ENCODE measurements around the gene IFT43. TPM values are rescaled to one million over a fixed set of nuclear protein-coding genes. Genes with fewer than 3 reads are reported as not detected.

The IFT43 gene
- total RNA-seq, 2 experiments from 2014 or later, result 9.8 to 10.8 TPM

DNA sequence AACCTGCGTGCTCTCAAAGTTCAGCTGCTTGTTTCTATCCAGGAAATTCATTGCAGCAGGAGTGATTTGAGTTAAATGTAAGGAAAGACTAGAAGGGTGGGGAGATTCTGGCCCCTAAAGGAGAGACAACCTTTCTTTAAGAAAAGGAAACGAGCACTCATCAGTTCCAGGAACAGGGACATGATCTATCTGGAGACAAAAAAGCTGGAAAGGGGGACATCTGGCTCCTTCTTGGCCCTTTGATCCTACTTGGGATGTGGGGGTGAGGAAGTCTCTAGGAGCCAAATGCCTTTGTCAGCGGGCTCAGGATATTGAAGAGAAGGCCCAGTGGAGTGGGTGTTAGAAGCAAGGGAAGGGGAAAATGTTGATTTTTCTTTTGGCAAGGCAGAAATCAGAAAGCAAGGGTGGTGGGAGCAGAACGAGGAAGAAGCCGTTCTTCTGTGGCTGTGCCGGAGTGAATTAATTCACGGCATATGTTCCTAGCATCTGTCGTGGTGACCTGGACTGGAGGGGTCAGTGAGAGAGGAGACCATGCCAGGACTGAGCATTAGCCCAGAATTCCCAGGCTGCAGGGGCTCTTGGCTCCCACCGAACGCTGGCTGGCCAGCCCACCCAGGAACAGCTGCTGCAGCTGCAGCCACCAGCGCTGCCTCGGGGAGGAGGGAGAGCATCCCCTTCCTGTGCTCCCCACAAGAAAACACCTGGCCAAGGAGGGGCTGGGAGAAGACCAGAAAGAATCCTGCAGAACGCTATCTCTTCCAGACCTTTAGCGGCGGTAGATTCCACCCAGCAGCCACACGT, 103.4 kb downstream of the IFT43 start:
- Mint-ChIP-seq H3K4me1 (ENCODE audit: low read depth) (no peaks in the 10 kb centered on the region), H3K9me3 (no peaks in the 10 kb centered on the region), H3K27ac (no peak overlapping the region), H3K27me3 (ENCODE audit: low read depth) (no peaks in the 10 kb centered on the region), H3K4me3 (no peak overlapping the region), H3K36me3 (ENCODE audit: low read depth) (no peaks in the 10 kb centered on the region)
- CTCF ChIA-PET, result interaction anchor here (1.6 kb wide), 1 partner anchor 264 kb away, joined by 3 read pairs; no protein-coding TSS in a partner anchor
- intact Hi-C loops (cut with micrococcal nuclease), result no loop called here
- DNase-seq, result no peak

DNA sequence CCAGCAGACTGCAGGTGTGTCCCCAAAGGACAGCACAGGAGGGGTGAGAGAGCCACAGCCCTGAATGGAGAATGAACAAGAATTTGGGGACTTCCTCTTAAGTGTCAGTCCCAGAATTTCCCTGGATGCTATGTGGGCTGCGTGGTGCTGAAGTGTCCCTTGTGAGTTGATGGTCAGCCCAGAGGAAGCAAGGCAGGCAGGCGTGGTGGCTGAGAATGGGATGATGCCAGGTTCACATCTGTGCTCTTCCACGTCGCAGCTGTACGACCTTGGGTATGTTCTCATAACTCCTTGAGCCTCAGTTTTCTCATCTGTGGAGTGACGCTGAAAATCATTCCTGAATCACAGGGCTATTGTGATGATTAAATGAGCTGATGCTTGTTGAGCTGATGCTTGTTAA, 104.0 kb downstream of the IFT43 start:
- Mint-ChIP-seq H3K4me1 (ENCODE audit: low read depth) (no peaks in the 10 kb centered on the region), H3K36me3 (ENCODE audit: low read depth) (no peaks in the 10 kb centered on the region), H3K27me3 (ENCODE audit: low read depth) (no peaks in the 10 kb centered on the region), H3K9me3 (no peaks in the 10 kb centered on the region), H3K27ac (no peak overlapping the region), H3K4me3 (no peak overlapping the region)
- CTCF ChIA-PET, result interaction anchor here (1.6 kb wide), 1 partner anchor 263 kb away, joined by 3 read pairs; no protein-coding TSS in a partner anchor
- intact Hi-C loops (cut with micrococcal nuclease), result no loop called here
- no peak for DNase-seq

DNA sequence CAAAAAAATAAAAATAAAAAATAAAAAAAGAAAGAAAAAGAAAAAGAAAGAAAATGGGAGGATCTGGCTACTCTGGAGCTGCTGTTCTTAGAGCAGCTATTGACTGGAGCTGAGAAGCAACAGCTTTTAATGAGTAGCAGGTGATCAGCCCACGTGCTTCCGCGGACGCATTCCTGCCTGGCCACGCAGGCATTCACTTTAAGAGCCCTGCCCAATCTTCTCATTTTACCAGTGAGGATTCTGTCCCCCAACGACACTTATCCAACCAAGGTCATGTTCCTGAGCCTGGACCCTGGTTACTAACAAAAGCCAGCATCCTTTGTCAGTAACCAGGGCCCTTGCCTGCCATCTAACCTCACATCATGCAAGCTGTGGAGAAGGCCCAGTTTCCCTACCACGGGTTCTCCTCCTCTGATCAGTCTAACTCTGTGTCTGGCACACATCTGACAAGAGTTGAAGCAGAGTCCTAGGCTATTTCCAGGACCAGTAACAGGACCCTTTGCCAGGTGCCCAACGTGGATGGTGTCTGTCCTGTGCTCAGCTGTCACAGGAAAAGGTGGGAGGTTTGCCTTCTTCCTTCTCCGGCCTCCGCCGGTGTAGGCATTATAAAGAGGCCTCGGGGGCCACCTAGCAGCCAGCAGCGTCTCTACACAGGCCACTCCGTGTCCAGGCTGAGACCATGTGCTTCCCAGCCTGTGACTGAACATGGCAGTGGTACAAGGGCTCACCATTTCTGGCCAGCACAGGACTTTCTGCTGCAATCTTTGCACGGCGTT, 105.2 kb downstream of the IFT43 start:
- no peaks in the 10 kb centered on the region for H3K9me3 Mint-ChIP-seq
- H3K4me3 Mint-ChIP-seq, result no peak overlapping the region
- H3K36me3 Mint-ChIP-seq (ENCODE audit: low read depth), result no peaks in the 10 kb centered on the region
- no peak overlapping the region for H3K27ac Mint-ChIP-seq
- no peaks in the 10 kb centered on the region for H3K4me1 Mint-ChIP-seq (ENCODE audit: low read depth)
- no peak for DNase-seq
- CTCF ChIA-PET, result no interaction called here
- H3K27me3 Mint-ChIP-seq (ENCODE audit: low read depth), result no peaks in the 10 kb centered on the region
- intact Hi-C loops (cut with micrococcal nuclease), result no loop called here

DNA sequence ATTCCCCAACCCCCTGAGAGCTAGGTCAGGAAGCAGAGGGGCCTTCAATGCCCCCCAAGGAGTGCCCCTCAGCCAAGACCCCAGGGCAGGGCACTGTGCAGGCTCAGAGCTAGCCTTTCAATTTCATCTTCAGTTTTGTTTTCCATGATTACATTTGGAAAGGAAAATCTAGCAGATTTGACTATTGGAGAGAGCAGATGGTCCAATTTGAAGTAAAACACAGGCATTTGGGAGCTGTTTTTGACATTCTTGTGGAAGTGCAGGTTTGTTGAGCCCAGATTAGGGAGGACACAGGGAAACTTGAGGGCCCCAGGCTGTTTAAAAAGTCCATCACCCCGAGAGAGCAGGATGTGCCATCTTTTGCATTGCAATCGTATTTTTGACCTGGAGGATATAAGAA, 107.5 kb downstream of the IFT43 start:
- no peak overlapping the region for H3K27ac Mint-ChIP-seq
- DNase-seq, result no peak
- H3K27me3 Mint-ChIP-seq (ENCODE audit: low read depth), result no peaks in the 10 kb centered on the region
- H3K4me3 Mint-ChIP-seq, result no peak overlapping the region
- CTCF ChIA-PET, result no interaction called here
- no peaks in the 10 kb centered on the region for H3K9me3 Mint-ChIP-seq
- no peaks in the 10 kb centered on the region for H3K4me1 Mint-ChIP-seq (ENCODE audit: low read depth)
- no peaks in the 10 kb centered on the region for H3K36me3 Mint-ChIP-seq (ENCODE audit: low read depth)
- intact Hi-C loops (cut with micrococcal nuclease), result no loop called here

DNA sequence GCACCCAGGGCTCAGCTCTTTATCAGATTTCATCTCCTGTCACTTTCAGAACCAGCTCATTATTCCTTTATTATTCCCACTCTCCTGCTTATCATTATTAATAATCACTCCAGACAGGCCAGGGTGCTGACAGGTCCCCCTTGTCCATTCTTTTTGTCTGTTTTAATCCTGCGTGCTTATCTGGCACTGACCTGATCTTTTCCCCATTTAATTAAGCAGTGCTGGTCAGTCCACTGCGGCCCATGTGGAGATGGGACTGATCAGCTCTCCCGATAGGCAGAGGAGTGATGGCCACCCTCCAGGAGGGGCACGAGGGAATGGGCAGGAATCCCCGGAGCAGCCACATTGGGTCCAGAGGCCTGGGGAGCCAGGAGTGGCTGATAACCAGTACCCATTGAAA, 110.7 kb downstream of the IFT43 start:
- CTCF ChIA-PET, result interaction anchor here (1.1 to 1.4 kb wide), 2 partner anchors 46 to 242 kb away, joined by 3 to 4 read pairs; no protein-coding TSS in a partner anchor

DNA sequence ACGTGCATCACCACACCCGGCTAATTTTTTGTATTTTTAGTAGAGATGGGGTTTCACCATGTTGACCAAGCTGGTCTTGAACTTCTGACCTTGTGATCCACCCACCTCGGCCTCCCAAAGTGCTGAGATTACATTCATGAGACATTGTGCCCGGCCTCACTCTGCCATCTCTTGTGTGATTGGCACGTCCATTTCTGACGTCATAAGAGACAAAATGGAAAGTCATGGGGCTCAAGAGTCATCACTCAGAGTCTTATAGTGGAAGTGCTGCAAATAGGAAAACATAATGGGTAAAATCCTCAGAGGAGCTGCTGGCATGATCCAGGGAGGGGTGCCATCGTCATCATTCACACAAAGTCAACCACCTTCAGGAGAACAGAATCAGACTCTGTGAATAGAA, 112.0 kb downstream of the IFT43 start:
- CTCF ChIA-PET, result interaction anchor here (1.0 kb wide), 1 partner anchor 550 kb away, joined by 3 read pairs; no protein-coding TSS in a partner anchor
- intact Hi-C loops (cut with micrococcal nuclease), result no loop called here
- no peak overlapping the region for H3K4me3 Mint-ChIP-seq
- no peak for DNase-seq
- H3K36me3 Mint-ChIP-seq (ENCODE audit: low read depth), result no peaks in the 10 kb centered on the region
- H3K9me3 Mint-ChIP-seq, result no peaks in the 10 kb centered on the region
- peaks cover 2% of the 10 kb centered on the region for H3K27me3 Mint-ChIP-seq (ENCODE audit: low read depth)
- H3K27ac Mint-ChIP-seq, result no peak overlapping the region
- H3K4me1 Mint-ChIP-seq (ENCODE audit: low read depth), result no peaks in the 10 kb centered on the region

More for the DNA sequence above, 110.7 kb downstream of the IFT43 start:
- DNase-seq, result no peak
- H3K27ac Mint-ChIP-seq, result no peak overlapping the region
- no peaks in the 10 kb centered on the region for H3K36me3 Mint-ChIP-seq (ENCODE audit: low read depth)
- intact Hi-C loops (cut with micrococcal nuclease), result no loop called here
- H3K4me1 Mint-ChIP-seq (ENCODE audit: low read depth), result no peaks in the 10 kb centered on the region
- H3K9me3 Mint-ChIP-seq, result no peaks in the 10 kb centered on the region
- H3K4me3 Mint-ChIP-seq, result no peak overlapping the region
- H3K27me3 Mint-ChIP-seq (ENCODE audit: low read depth), result peaks cover 2% of the 10 kb centered on the region

DNA sequence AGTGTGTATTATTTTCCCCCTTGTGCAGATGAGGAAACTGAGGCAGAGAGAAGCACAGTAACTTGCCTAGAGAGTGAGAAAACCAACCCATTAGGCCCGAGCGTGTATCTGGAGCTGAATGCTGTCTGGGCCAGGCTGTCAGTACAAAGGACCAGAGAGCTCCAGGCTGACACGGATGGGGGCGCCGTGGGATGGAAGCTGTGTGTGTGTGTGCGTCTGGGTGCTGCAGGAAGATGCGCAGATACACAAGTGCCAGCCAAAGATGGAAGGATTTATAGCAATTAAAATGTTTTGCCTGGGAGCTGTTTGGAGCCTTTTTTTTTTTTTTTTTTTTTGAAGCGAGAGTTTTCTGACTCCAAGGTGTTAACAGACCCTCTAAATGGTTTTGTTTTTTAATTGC, 112.5 kb downstream of the IFT43 start:
- no peaks in the 10 kb centered on the region for H3K9me3 Mint-ChIP-seq
- H3K27me3 Mint-ChIP-seq (ENCODE audit: low read depth), result peaks cover 4% of the 10 kb centered on the region
- intact Hi-C loops (cut with micrococcal nuclease), result no loop called here
- H3K4me1 Mint-ChIP-seq (ENCODE audit: low read depth), result no peaks in the 10 kb centered on the region
- no peak overlapping the region for H3K4me3 Mint-ChIP-seq
- H3K27ac Mint-ChIP-seq, result no peak overlapping the region
- no peaks in the 10 kb centered on the region for H3K36me3 Mint-ChIP-seq (ENCODE audit: low read depth)
- CTCF ChIA-PET, result interaction anchor here (1.0 kb wide), 1 partner anchor 550 kb away, joined by 3 read pairs; no protein-coding TSS in a partner anchor
- no peak for DNase-seq

DNA sequence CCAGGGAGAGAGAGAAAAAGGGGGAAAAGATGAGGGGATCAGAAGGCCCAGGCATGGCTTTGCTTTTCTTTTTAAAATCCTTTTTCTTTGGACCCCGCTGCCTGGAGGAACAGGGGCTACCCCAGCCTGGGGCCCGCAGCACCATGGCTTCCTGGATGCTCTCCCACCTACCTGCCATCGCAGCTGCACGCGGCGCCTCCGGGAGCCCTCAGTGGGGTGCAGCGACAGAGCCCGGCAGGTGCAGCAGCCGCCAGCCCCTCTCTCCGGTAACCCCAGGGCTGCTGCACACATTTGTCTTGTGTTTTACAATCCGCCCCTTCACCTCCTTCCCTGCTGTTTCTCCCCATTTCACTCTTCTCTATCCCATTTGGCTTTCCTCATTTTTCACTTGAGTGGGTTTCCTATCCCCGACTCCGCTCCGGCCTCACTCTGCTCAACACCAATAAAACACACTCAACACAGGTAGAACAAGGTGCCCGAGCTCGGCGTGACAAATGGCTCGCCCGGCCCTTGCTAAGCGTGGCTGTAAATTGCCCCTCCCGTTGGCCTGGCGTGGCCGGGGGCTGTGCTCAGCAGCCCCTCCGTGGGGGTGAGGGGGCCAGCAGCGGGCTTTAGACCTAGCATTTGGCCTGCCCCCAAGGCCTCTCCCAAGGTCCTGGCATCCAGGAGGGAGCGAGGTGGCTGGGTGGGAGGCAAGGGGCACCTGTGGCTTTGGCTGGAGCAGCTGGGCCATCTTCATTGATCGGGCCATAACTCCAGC, 113.5 kb downstream of the IFT43 start:
- H3K4me1 Mint-ChIP-seq (ENCODE audit: low read depth), result no peaks in the 10 kb centered on the region
- intact Hi-C loops (cut with micrococcal nuclease), result no loop called here
- no peaks in the 10 kb centered on the region for H3K9me3 Mint-ChIP-seq
- H3K27ac Mint-ChIP-seq, result no peak overlapping the region
- H3K27me3 Mint-ChIP-seq (ENCODE audit: low read depth), result peaks cover 4% of the 10 kb centered on the region
- CTCF ChIA-PET, result interaction anchor here (0.8 kb wide), 1 partner anchor 321 kb away, joined by 3 read pairs; no protein-coding TSS in a partner anchor
- no peak for DNase-seq
- no peak overlapping the region for H3K4me3 Mint-ChIP-seq
- no peaks in the 10 kb centered on the region for H3K36me3 Mint-ChIP-seq (ENCODE audit: low read depth)

DNA sequence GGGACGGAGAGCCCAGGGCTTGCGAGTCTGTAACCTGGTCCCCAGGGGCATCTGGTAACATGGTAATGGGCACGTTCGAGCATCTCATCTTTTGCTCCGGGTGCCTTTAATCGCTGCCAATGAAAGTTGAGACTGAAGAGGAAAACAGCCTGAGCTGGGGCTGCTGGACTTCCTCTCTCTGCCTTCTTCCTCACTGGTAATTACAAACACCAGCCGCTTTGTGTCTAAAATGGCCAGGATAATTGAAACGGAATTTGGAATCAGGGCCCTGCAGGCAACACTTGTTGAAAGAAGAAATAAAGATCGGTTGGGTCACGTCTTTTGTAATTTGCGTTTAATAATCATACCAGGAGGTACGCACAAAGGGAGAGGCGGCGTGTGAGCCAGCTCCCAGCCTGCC, 114.7 kb downstream of the IFT43 start:
- no peak overlapping the region for H3K27ac Mint-ChIP-seq
- H3K36me3 Mint-ChIP-seq (ENCODE audit: low read depth), result no peaks in the 10 kb centered on the region
- no peaks in the 10 kb centered on the region for H3K9me3 Mint-ChIP-seq
- peaks cover 4% of the 10 kb centered on the region for H3K27me3 Mint-ChIP-seq (ENCODE audit: low read depth)
- H3K4me3 Mint-ChIP-seq, result no peak overlapping the region
- no peaks in the 10 kb centered on the region for H3K4me1 Mint-ChIP-seq (ENCODE audit: low read depth)
- intact Hi-C loops (cut with micrococcal nuclease), result no loop called here
- CTCF ChIA-PET, result interaction anchor here (1.2 kb wide), 1 partner anchor 253 kb away, joined by 4 read pairs; no protein-coding TSS in a partner anchor
- no peak for DNase-seq

DNA sequence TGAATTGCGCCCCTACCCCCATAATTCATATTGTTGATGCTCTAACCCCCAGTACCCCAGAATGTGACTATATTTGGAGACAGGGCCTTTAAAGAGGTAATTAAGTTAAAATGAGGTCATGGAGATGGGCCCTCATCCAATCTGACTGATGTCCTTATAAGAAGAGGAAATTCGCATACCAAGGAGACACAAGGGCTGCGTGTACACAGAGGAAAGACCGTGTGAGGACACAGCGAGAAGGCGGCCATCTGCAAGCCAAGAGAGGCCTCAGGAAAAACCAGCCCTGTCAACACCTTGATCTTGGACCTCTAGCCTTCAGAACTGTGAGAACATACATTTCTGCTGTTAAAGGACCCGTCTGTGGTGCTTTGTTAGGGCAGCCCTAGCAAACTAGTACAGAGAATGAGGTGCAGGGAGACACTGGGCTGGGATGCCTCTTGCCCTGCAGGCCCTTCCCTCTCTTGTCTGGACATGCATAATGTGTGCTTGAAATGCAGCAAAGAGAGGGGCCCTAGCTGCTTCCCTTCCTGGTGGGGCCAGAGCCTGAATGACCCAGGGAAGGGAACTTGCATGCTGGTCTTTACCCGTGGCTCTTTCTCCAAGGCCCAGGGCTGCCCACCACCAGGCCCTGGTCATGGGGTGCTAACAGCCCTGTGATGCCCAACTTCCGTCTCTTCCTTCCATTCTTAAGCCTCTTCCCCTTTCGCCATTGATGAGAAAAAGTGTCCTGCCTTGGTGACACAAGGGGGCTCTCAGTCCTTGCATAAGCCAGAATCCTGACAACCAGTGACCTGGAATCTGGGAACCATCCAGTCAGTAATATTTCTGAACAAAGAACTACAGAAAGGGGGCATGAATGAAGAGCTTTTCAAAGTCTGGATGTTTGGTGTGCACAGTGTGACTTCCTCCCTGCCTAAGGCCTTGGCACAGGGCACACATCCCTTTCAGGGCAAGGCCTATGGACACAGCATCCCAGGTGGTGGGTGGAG, 116.1 kb downstream of the IFT43 start:
- H3K27ac Mint-ChIP-seq, result no peak overlapping the region
- H3K4me1 Mint-ChIP-seq (ENCODE audit: low read depth), result no peaks in the 10 kb centered on the region
- CTCF ChIA-PET, result interaction anchor here (1.2 kb wide), 1 partner anchor 252 kb away, joined by 4 read pairs; no protein-coding TSS in a partner anchor

DNA sequence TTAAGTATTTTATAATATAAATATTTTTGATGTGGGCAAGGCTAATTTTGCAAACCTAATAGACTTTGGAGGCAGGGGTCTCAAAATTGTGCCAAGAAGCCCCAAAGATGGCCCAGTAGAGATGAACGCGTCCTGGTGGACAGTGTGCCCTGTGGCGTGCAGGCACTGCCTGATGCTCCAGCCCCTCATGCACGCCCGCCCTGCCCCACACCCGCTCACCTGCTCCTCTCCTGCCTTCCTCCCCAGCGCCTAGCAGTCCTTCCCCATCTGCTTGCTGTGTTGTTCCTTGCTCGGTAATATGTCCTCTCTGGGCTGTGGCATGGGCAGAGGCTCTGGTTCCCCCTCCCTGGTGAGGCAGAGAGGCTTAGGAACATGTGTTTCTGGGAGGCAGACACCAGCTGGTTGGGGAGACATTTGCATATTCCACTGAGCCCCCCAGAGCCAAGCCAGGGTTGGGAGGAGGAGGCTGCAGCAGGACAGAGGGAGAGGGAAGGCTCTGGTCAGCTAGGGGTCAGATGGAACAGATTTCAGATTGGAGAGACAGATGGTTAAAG, 119.3 kb downstream of the IFT43 start:
- Mint-ChIP-seq H3K9me3 (peaks cover 3% of the 10 kb centered on the region), H3K4me3 (no peak overlapping the region), H3K27ac (no peak overlapping the region), H3K36me3 (ENCODE audit: low read depth) (no peaks in the 10 kb centered on the region), H3K27me3 (ENCODE audit: low read depth) (peaks cover 8% of the 10 kb centered on the region), H3K4me1 (ENCODE audit: low read depth) (no peaks in the 10 kb centered on the region)
- intact Hi-C loops (cut with micrococcal nuclease), result no loop called here
- no peak for DNase-seq
- CTCF ChIA-PET, result no interaction called here

More for the DNA sequence above, 116.1 kb downstream of the IFT43 start:
- Mint-ChIP-seq H3K4me3 (no peak overlapping the region), H3K27me3 (ENCODE audit: low read depth) (peaks cover 6% of the 10 kb centered on the region), H3K36me3 (ENCODE audit: low read depth) (no peaks in the 10 kb centered on the region), H3K9me3 (no peaks in the 10 kb centered on the region)
- intact Hi-C loops (cut with micrococcal nuclease), result no loop called here
- no peak for DNase-seq
